HG02571 (cell line): ENCODE measurements around the gene FAM187B.
"Not testable (repeated sequence)": the region's sequence is repeated elsewhere in the genome, so short reads cannot be mapped to it uniquely, and the experiment has no call there.

ENCODE experiments used
- ATAC-seq: cut with Tn5 transposase; IDR thresholded peaks from one replicate; pipeline ENCODE4 v1.9.1; 2021; ENCODE audit warnings: mild to moderate bottlenecking, moderate library complexity; ENCODE audit not compliant: unreplicated experiment

The FAM187B gene

GRCh38 chr19:35236638-35237400 is 8.3 kb upstream of the FAM187B start:
- no peak for ATAC-seq

- ATAC-seq = no peak
Measured at GRCh38 chr19:35232912-35233311, 4.4 kb upstream of the FAM187B start.

GRCh38 chr19:35231956-35232645 is 3.6 kb upstream of the FAM187B start:
- ATAC-seq = no peak

- no peak for ATAC-seq
Measured at GRCh38 chr19:35229601-35230000, 1.1 kb upstream of the FAM187B start.

GRCh38 chr19:35226748-35227147 is 1.8 kb downstream of the FAM187B start:
- ATAC-seq = no peak

- no peak for ATAC-seq
Measured at GRCh38 chr19:35225951-35226350, 2.6 kb downstream of the FAM187B start.

GRCh38 chr19:35224681-35225571 is 3.6 kb downstream of the FAM187B start:
- ATAC-seq = no peak

- no peak for ATAC-seq
Measured at GRCh38 chr19:35223862-35224505, 4.6 kb downstream of the FAM187B start.

GRCh38 chr19:35223084-35223790 is 5.3 kb downstream of the FAM187B start:
- no peak for ATAC-seq

GRCh38 chr19:35222373-35223015 is 6.0 kb downstream of the FAM187B start:
- no peak for ATAC-seq

GRCh38 chr19:35220973-35221590 is 7.5 kb downstream of the FAM187B start:
- not testable (repeated sequence) for ATAC-seq

GRCh38 chr19:35220315-35220921 is 8.1 kb downstream of the FAM187B start:
- ATAC-seq = no peak

GRCh38 chr19:35219008-35219407 is 9.5 kb downstream of the FAM187B start:
- no peak for ATAC-seq

GRCh38 chr19:35217649-35217990 is 10.9 kb downstream of the FAM187B start:
- ATAC-seq = no peak

- ATAC-seq = no peak
Measured at GRCh38 chr19:35216833-35217648, 11.5 kb downstream of the FAM187B start.

GRCh38 chr19:35216016-35216832 is 12.3 kb downstream of the FAM187B start:
- ATAC-seq = no peak

- no peak for ATAC-seq
Measured at GRCh38 chr19:35214766-35215422, 13.6 kb downstream of the FAM187B start.
